IPS-18c (cell line): ENCODE measurements around the gene POMP.

ENCODE experiments used
- H3K4me3 ChIP-seq: 2 replicates; pipeline ENCODE4 v1.7.0; 2013; ENCODE audit warnings: low read depth, mild to moderate bottlenecking, low read length, moderate library complexity; ENCODE audit not compliant: insufficient read depth
- H3K9me3 ChIP-seq: one replicate; pipeline ENCODE4 v1.6.1; 2013; ENCODE audit warnings: mild to moderate bottlenecking, low read length, moderate library complexity; ENCODE audit not compliant: control insufficient read depth, insufficient read depth

Gene POMP

DNA sequence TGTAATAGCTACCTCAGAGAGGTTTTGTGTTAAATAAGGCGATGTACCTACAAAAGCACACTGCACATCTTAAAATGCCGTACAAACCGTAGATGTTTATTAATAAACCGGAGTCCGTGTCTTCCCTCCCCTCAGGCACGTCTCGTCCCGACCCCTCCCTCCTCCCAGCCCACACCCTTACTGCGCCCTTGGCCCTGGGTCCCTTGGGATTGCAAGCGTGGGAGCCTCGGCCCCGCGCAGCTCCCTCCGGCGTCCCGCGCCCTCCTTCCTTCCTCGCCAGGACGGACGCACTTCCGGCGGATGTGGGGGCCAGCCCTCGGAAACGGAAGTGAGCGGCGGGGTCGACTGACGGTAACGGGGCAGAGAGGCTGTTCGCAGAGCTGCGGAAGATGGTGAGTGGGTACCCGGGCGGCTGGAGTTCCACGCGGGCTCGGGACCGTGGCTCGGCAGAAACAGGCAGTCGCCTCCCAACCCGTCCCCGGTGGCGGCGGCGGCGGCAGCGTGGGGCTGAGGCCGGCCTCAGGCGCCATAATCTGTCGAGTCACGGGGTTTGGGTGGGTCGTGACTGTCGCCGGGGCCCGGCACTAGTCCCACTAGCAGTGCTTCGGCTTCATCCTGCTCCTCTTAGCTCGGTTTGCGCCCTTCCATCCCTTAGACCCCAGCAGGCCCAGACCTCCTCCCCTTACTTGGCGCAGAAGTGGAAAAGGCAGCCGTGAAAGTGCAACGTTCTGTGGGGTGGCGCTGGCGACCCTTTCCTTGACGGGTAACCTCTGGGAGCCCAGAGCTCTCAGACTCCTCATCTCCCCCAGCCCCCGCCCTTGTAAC, at the start of gene POMP:
Gene POMP (plus strand): TSS at position 335 of the 825 bp plus-strand sequence. CDS start 55 bp downstream, at position 390.
- Histone ChIP-seq H3K4me3 (peak within 1 kb of the TSS; percentile 93), H3K9me3 (no peaks in the 10 kb centered on the region)

DNA sequence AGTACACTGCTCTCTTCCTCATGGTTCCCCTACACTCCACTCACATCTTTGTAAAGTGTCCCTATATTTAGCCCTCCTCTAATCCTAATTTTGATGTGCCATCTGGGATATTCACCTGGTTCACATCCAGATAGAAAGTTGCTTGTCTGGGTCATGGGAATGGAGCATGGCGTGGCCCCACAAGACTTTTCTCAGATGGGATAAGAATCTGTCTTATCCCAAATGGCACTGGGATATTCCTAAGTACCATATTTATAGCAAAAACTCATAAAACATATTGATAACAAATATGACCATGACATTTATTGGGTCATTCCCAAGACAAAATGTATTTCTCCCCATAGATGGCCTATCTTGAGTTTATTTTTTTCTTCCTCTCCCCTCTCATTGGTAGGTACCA, 49.5 kb upstream of the POMP start:
- no peaks in the 10 kb centered on the region for H3K9me3 ChIP-seq
- H3K4me3 ChIP-seq: no peak overlapping the region

DNA sequence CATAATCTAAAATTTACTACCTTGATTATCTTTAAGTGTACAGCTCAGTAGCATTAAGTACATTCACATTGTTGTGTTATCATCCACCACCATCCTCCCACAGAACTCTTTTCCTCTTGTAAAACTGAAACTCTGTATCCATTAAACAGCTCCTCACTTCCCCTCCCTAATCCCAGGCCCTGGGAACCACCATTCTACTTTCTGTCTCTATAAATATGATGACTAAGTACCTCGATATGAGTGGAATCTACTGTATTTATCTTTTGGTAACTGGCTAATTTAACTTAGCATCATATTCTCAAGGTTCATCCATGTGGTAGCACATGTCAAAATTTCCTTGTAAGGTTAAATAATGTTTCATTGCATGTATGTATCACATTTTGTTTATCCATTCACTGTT, 49.0 kb upstream of the POMP start:
- Histone ChIP-seq H3K4me3 (no peak overlapping the region), H3K9me3 (no peaks in the 10 kb centered on the region)

- Histone ChIP-seq H3K9me3 (no peaks in the 10 kb centered on the region), H3K4me3 (no peak overlapping the region)
Observed at GRCh38 chr13:28610996-28611395, 47.9 kb upstream of the POMP start.

DNA sequence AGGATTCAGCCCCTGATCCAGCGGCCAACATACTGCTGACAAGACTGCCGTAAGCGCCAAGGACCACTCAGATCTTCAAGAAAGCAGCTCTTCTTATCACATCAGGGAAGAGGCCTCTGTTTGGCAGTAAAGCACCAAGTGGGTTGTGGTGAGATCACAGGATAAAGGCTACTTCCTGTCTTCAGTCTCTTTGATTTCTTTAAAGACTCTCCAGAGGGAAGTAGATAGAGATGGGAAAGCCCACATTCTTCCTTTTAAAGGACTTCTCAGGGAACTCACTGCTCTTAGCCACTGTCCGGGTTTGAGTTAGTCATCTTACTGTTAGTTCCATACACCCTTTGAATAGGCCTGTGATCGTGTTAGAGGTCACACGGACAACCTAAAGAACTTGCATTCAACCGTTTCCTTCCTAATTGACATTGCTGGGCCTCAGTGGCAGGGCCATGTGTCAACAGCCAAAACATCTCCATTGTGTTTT, 47.2 kb upstream of the POMP start:
- Histone ChIP-seq H3K4me3 (no peak overlapping the region), H3K9me3 (no peaks in the 10 kb centered on the region)

GRCh38 chr13:28613562-28613961, 45.4 kb upstream of the POMP start:
- H3K4me3 ChIP-seq: no peak overlapping the region
- H3K9me3 ChIP-seq: no peaks in the 10 kb centered on the region

DNA sequence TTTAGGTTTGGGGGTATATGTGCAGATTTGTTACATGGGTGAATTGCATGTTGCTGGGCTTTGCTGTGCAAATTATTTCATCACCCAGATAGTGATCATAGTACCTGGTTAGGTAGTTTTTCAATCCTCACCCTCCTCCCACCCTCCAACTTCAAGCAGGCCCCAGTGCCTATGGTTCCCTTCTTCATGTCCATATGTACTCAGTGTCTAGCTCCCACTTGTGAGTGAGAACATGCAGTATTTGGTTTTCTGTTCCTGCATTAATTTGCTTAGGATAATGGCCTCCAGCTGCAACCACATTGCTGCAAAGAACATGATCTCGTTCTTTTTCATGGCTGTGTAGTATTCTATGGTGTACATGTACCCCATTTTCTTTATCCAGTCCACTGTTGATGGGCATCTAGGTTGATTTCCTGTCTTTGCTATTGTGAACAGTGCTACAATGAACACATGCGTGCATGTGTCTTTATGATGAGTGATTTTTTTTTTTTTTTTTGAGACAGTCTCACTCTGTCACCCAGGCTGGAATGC, 42.9 kb upstream of the POMP start:
- Histone ChIP-seq H3K4me3 (no peak overlapping the region), H3K9me3 (no peaks in the 10 kb centered on the region)

GRCh38 chr13:28618230-28618994, 40.5 kb upstream of the POMP start:
- Histone ChIP-seq H3K4me3 (no peak overlapping the region), H3K9me3 (no peaks in the 10 kb centered on the region)

DNA sequence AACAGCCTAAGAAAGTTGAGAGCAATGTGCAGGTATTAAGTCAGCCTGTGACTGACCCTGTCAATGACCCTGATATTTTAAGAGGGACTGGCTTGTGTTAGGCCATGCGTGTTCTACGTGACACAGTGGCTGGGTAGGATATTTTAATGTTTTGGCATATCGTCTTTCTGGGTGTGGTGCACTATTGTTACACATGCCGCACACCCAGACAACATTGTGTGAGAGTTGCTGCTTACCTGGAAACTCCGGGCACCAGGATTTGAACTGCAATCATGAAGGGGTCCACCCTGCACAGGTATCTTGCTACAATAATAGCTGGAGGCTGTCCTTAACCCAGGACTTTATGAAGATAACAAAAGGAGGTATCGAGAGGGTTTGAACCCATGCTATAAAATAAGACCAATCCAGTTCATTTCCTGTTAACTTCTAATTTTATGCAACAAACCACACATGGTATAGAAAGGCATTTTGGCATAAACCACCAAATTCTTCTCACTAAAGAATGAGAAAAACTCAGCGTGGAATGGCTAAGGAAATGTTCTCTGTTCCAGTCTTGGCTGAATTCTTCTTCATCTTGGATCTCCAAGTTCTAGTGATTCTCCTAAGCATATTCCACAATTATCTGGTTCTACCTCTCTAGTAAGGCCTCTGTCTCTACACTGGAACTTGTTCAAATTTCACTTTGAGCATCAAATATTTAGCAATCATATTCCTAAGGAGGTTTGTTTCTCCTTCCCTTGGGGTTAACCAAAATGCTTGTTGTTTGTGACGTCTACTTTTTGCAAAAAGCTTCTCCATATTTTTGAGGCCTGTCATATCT, 38.7 kb upstream of the POMP start:
- H3K9me3 ChIP-seq: no peaks in the 10 kb centered on the region
- H3K4me3 ChIP-seq: no peak overlapping the region

GRCh38 chr13:28621449-28621848, 37.5 kb upstream of the POMP start:
- no peaks in the 10 kb centered on the region for H3K9me3 ChIP-seq
- no peak overlapping the region for H3K4me3 ChIP-seq

DNA sequence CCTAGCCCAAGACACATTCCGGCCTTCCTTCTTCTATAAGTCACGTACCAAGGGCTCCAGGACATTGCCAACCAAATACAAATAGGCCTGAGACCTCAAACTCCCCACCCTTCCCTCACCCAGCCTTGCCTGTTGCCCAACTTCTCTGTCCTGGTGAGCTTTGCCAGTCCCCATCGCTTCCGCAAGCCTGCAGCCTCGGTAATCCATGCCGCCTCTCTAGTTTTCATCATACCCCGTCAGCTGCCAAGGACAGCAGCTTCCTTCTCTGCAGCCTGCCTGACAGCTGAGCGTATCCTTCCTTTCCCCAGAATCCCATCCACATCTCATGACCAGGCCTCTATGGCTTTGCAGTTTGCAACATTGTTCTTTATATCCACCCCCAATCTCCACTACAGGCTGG, 36.6 kb upstream of the POMP start:
- Histone ChIP-seq H3K4me3 (no peak overlapping the region), H3K9me3 (no peaks in the 10 kb centered on the region)

DNA sequence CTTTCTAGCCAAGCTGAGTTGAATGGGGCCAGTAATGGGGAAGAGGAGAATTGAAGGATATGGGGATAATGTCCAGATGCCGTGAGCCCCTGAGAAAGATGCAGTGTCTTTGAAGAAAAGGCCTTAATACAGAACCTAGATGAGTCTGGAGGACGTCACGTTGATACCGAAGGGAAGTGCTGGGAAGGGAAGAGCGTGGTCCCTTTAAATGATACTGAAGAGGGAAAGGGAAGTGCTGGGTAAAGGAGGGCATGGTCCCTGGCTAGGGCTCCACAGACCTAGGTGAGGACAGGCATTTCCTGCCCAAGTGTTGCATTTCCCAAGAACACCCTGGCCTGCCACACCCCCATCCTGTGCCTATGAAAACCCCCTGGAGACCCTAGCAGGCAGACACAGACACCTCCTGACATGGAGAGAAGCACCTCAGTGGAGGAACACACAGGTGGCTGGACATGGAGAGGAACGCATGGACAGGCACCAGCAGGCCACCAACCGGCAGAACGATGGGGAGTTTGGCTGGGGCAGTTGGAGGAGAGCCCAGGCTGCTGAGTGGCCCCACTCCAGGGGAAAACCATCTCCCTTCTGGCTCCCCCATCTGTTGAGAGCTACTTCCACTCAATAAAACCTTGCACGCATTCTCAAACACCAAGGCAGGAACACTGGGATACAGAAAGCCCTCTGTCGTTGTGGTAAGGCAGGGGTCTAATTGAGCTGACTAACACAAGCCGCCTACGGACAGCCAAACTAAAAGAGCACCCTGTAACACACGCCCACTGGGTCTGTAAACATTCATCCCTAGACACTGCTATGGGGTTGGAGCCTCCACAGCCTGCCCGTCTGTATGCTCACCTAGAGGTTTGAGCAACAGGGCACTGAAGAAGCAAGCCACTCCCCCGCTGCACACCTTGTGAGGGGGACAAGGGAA, 34.9 kb upstream of the POMP start:
- Histone ChIP-seq H3K4me3 (no peak overlapping the region), H3K9me3 (no peaks in the 10 kb centered on the region)

GRCh38 chr13:28624707-28625432, 34.1 kb upstream of the POMP start:
- no peaks in the 10 kb centered on the region for H3K9me3 ChIP-seq

GRCh38 chr13:28626266-28626665, 32.7 kb upstream of the POMP start:
- no peak overlapping the region for H3K4me3 ChIP-seq
- H3K9me3 ChIP-seq: no peaks in the 10 kb centered on the region

More at GRCh38 chr13:28624707-28625432, 34.1 kb upstream of the POMP start:
- H3K4me3 ChIP-seq: no peak overlapping the region

DNA sequence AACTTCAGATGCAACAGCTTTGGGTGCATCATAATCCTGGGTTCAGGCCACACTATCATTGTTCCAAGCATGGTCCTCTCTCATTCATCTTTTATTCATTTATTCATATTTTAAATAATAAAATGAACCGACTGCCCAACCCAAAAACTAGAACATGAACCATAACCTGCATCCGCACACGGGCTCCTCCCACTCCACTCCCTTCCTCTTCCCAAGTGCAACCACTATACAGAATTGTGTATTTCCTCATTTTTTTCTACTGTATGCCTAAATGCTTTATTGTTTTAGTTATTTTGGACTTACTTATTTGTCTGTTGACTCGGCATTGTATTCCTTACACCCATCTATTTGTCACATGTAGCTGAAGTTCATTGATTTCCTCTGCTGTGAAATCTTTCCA, 30.7 kb upstream of the POMP start:
- H3K9me3 ChIP-seq: no peaks in the 10 kb centered on the region
- no peak overlapping the region for H3K4me3 ChIP-seq

GRCh38 chr13:28630869-28631268, 28.1 kb upstream of the POMP start:
- Histone ChIP-seq H3K4me3 (no peak overlapping the region), H3K9me3 (no peaks in the 10 kb centered on the region)
